ENCODE measurements around the gene JPT2.

JPT2 gene

DNA sequence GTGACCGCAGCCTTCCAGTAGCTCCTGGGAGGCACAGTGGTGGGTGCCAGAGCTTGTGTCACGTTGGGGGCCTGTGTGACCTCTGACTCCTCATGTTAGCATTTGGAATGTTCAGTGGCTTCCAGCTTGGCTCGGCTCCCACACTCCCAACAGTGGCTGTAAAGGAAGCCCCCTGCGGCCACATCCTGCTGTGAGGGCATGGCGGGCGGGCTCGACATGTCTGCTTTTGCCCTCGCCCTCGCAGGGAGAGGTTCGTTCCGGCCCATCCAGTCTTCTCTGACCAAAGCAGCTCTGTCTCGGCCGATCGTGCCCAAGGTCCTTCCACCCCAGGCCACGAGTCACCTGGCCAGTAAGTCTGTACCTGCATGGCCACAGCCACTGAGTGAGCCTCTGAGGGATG, 12.2 kb upstream of the JPT2 start:
- no peaks in the 10 kb centered on the region for H3K4me1 ChIP-seq (ENCODE audit: control insufficient read depth, insufficient read depth, low read length)
- H3K9me3 ChIP-seq (ENCODE audit: control insufficient read depth, insufficient read depth, low read depth, low read length), result no peaks in the 10 kb centered on the region
- POLR2A ChIA-PET, result no interaction called here
- H3K27ac ChIP-seq (ENCODE audit: extremely low read depth, low read depth, low read length), result no peak overlapping the region
- H3K36me3 ChIP-seq (ENCODE audit: control insufficient read depth in 2 of 2, insufficient read depth in 1 of 2, low read length in 2 of 2), result peaks cover 10 to 92% of the 10 kb centered on the region in 2 experiments
- CTCF ChIA-PET, result interaction anchor here (0.6 kb wide), 2 partner anchors 12 to 1178 kb away, joined by 3 to 4 read pairs; partner anchors contain the start of gene JPT2
- H3K4me3 ChIP-seq (ENCODE audit: low read depth, low read length), result no peak overlapping the region
- TF ChIP-seq ZIC2 (tag by site-specific recombination; IDR thresholded peaks at IDR 0.05), result peak; percentile 54
- TF ChIP-seq, protein P1, sequence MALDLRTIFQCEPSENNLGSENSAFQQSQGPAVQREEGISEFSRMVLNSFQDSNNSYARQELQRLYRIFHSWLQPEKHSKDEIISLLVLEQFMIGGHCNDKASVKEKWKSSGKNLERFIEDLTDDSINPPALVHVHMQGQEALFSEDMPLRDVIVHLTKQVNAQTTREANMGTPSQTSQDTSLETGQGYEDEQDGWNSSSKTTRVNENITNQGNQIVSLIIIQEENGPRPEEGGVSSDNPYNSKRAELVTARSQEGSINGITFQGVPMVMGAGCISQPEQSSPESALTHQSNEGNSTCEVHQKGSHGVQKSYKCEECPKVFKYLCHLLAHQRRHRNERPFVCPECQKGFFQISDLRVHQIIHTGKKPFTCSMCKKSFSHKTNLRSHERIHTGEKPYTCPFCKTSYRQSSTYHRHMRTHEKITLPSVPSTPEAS (tag by site-specific recombination; IDR thresholded peaks at IDR 0.05), result no peak

DNA sequence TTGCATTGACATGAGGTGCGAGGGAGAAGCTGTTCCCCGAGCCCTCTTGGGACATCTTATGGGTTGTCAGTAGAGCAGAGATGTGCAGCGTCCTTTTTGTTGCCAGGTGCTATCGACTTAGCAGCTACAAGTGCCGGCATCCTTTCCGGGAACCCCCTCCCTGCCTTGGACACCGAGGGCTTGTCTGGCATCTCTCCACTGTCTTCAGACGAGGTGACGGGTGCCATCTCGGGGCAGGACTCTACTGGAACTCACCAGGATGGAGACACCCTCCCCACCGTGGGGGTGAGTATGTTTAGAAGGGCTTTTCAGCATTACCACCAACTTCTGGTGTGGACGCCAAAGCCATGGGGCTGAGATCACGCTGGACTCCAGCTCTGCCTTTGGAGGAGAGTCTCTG, 11.8 kb upstream of the JPT2 start:
- TF ChIP-seq, protein P2, sequence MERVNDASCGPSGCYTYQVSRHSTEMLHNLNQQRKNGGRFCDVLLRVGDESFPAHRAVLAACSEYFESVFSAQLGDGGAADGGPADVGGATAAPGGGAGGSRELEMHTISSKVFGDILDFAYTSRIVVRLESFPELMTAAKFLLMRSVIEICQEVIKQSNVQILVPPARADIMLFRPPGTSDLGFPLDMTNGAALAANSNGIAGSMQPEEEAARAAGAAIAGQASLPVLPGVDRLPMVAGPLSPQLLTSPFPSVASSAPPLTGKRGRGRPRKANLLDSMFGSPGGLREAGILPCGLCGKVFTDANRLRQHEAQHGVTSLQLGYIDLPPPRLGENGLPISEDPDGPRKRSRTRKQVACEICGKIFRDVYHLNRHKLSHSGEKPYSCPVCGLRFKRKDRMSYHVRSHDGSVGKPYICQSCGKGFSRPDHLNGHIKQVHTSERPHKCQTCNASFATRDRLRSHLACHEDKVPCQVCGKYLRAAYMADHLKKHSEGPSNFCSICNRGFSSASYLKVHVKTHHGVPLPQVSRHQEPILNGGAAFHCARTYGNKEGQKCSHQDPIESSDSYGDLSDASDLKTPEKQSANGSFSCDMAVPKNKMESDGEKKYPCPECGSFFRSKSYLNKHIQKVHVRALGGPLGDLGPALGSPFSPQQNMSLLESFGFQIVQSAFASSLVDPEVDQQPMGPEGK (tag by site-specific recombination; IDR thresholded peaks at IDR 0.05), result no peak
- TF ChIP-seq, protein P3, sequence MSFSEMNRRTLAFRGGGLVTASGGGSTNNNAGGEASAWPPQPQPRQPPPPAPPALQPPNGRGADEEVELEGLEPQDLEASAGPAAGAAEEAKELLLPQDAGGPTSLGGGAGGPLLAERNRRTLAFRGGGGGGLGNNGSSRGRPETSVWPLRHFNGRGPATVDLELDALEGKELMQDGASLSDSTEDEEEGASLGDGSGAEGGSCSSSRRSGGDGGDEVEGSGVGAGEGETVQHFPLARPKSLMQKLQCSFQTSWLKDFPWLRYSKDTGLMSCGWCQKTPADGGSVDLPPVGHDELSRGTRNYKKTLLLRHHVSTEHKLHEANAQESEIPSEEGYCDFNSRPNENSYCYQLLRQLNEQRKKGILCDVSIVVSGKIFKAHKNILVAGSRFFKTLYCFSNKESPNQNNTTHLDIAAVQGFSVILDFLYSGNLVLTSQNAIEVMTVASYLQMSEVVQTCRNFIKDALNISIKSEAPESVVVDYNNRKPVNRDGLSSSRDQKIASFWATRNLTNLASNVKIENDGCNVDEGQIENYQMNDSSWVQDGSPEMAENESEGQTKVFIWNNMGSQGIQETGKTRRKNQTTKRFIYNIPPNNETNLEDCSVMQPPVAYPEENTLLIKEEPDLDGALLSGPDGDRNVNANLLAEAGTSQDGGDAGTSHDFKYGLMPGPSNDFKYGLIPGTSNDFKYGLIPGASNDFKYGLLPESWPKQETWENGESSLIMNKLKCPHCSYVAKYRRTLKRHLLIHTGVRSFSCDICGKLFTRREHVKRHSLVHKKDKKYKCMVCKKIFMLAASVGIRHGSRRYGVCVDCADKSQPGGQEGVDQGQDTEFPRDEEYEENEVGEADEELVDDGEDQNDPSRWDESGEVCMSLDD (tag by site-specific recombination; IDR thresholded peaks at IDR 0.05), result no peak
- TF ChIP-seq ZNF830 (tag by site-specific recombination; IDR thresholded peaks at IDR 0.05; ENCODE audit: low read depth) (no peak), ZNF223 (tag by site-specific recombination; IDR thresholded peaks at IDR 0.05) (no peak), ZBTB7A (tag by site-specific recombination; IDR thresholded peaks at IDR 0.05; ENCODE audit: low read depth) (no peak), ZNF558 (tag by site-specific recombination; IDR thresholded peaks at IDR 0.05) (no peak), SP2 (tag by site-specific recombination; IDR thresholded peaks at IDR 0.05) (no peak)
- TF ChIP-seq, protein P4, sequence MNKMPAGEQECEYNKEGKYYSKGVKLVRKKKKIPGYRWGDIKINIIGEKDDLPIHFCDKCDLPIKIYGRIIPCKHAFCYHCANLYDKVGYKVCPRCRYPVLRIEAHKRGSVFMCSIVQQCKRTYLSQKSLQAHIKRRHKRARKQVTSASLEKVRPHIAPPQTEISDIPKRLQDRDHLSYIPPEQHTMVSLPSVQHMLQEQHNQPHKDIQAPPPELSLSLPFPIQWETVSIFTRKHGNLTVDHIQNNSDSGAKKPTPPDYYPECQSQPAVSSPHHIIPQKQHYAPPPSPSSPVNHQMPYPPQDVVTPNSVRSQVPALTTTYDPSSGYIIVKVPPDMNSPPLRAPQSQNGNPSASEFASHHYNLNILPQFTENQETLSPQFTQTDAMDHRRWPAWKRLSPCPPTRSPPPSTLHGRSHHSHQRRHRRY (tag by site-specific recombination; IDR thresholded peaks at IDR 0.05), result no peak
- Histone ChIP-seq H3K4me1 (ENCODE audit: control insufficient read depth, insufficient read depth, low read length) (no peaks in the 10 kb centered on the region), H3K4me3 (ENCODE audit: low read depth, low read length) (no peak overlapping the region), H3K27ac (ENCODE audit: extremely low read depth, low read depth, low read length) (no peak overlapping the region), H3K9me3 (ENCODE audit: control insufficient read depth, insufficient read depth, low read depth, low read length) (no peaks in the 10 kb centered on the region), H3K36me3 (ENCODE audit: control insufficient read depth in 2 of 2, insufficient read depth in 1 of 2, low read length in 2 of 2) (peaks cover 7 to 96% of the 10 kb centered on the region in 2 experiments)
- POLR2A ChIA-PET, result no interaction called here
- CTCF ChIA-PET, result no interaction called here

DNA sequence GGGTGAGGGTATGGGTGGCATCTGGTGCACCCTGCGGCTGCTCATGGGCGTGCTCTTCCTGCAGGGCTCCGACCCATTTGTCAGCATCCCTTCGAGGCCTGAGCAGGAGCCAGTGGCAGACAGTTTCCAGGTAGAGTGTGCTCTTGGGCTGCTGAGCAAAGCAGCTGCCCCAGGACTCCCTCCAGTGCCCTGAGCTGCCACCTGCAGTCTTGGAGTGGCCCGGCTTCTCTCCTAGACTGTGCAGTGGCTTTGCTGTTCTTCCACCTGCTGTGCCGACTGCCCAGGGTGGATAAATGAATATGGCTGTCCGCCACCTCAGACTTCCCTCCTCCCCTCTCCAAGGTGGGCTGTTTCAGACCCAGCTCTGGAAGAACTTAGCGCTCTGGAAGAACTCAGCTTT, 10.8 kb upstream of the JPT2 start:
- TF ChIP-seq SP7 (tag by site-specific recombination; IDR thresholded peaks at IDR 0.05), result no peak
- peak; percentile 96 for TF ChIP-seq ZIC2 (tag by site-specific recombination; IDR thresholded peaks at IDR 0.05)
- no peak for TF ChIP-seq ZNF555 (tag by site-specific recombination; conservative IDR thresholded peaks at IDR 0.05)
- TF ChIP-seq ZNF350 (tag by site-specific recombination; IDR thresholded peaks at IDR 0.05), result no peak
- TF ChIP-seq ZNF629 (tag by site-specific recombination; IDR thresholded peaks at IDR 0.05), result no peak
- no peaks in the 10 kb centered on the region for H3K9me3 ChIP-seq (ENCODE audit: control insufficient read depth, insufficient read depth, low read depth, low read length)
- H3K27ac ChIP-seq (ENCODE audit: extremely low read depth, low read depth, low read length), result no peak overlapping the region
- no peak overlapping the region for H3K4me3 ChIP-seq (ENCODE audit: low read depth, low read length)
- CTCF ChIA-PET, result interaction anchor here (0.6 to 0.7 kb wide), 2 partner anchors 21 to 48 kb away, joined by 3 read pairs; no protein-coding TSS in a partner anchor
- H3K4me1 ChIP-seq (ENCODE audit: control insufficient read depth, insufficient read depth, low read length), result no peaks in the 10 kb centered on the region
- POLR2A ChIA-PET, result no interaction called here
- peaks cover 7 to 98% of the 10 kb centered on the region in 2 experiments for H3K36me3 ChIP-seq (ENCODE audit: control insufficient read depth in 2 of 2, insufficient read depth in 1 of 2, low read length in 2 of 2)
